NCI-H510A (cell line): ENCODE data around the gene PARP8.
"Not testable (repeated sequence)": the region's sequence is repeated elsewhere in the genome, so short reads cannot be mapped to it uniquely, and the experiment has no call there.

Experiments used
- DNase-seq: peaks from one replicate; lab custom pipeline; 2025; lab: John Stamatoyannopoulos, UW

The PARP8 gene

DNA sequence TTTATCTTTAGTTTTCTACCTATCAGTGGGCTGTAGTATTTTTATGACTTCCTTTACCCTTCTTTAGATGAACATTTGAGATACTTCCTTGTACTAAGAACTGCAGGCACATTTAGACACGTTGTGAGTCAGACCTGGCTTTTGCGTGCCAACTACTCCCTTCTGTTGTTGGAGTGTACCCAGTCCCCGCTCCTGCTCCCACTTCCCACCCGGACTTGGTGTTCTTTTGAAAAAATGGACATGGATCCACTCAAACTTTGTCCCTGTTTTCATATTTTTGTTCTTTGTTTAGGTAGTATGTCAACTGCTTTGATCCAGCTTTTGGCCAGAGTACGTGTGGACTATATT is 60.7 kb downstream of the PARP8 start:
- no peak for DNase-seq

- no peak for DNase-seq
These were observed 61.4 kb downstream of the PARP8 start for GRCh38 chr5:50727845-50728244.

- DNase-seq, result no peak
These were observed 63.9 kb downstream of the PARP8 start for GRCh38 chr5:50730336-50730735.

DNA sequence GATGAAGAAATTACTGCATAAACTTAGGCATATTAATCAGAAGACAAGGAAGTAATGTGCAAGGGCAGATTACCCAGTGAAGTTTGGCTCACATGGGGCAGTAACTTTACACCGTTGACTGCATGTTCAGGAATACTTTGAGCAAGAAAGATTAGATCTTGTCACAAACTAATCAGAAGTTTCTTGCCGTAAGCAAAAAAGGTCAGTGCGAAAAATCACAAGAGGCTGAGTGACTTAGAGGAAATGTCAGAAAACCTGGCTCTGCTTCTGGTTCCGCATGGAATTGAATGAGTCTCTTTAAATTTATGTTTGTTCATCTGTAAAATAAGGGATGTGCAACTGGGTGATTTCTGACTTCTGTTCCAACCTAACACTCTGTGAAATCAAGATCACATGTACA is 64.4 kb downstream of the PARP8 start:
- DNase-seq, result no peak

DNA sequence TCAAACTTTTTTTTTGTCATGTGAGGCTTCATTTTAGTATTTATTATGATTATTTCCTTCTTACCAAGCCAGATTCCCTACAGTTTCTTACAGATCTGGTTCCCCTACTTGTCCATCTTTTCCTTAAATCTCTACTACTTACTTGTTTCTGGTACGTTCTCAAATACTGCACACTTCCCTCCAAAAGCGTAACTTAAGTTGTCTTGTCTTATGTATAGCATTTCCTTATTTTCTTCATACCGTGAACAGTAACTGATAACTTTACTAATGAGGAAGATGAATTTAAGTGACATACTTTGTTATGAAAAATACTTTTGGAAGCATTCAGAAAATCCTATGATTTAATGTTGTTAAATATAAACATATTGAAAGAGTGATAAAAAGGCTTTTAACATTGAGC is 67.3 kb downstream of the PARP8 start:
- no peak for DNase-seq

DNA sequence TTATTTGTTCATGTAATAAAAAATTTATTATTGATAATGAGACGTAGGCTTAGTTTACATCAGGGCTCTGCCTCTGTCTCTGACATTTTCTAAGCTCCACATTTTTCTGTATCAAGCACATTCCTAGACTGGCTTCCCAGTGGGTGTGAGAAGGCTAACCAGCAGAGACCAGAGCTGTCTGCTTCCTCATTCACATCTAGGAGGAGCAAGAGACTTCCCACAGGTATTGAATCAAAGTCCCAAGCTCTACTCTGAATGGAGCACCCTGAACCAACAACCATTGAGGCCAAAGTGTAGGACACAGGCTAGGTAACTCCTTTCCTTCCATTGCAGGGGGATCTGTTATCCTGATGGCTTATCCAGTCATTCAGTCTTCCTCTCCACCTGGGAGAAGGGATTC is 72.4 kb downstream of the PARP8 start:
- DNase-seq, result no peak

- DNase-seq, result no peak
These were observed 74.4 kb downstream of the PARP8 start for GRCh38 chr5:50740832-50741231.

DNA sequence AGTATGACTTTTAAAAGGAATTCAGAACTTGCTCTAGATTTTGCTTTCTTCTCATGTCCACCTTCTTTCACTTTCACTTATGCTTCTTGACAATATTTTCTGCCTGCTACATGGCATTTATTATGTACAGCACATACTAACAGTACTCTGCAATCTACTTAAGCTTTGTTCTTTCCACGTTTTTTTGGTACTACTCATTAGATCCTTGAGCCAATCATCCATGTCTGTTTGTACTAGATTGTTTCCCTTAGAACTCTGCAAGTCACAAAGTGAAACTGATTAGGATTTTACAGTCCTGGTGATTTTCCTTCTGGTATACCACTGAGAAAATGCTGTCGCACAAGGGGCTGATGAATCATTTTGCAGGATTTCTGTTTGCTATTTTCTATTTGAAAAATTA is 78.3 kb downstream of the PARP8 start:
- no peak for DNase-seq

DNA sequence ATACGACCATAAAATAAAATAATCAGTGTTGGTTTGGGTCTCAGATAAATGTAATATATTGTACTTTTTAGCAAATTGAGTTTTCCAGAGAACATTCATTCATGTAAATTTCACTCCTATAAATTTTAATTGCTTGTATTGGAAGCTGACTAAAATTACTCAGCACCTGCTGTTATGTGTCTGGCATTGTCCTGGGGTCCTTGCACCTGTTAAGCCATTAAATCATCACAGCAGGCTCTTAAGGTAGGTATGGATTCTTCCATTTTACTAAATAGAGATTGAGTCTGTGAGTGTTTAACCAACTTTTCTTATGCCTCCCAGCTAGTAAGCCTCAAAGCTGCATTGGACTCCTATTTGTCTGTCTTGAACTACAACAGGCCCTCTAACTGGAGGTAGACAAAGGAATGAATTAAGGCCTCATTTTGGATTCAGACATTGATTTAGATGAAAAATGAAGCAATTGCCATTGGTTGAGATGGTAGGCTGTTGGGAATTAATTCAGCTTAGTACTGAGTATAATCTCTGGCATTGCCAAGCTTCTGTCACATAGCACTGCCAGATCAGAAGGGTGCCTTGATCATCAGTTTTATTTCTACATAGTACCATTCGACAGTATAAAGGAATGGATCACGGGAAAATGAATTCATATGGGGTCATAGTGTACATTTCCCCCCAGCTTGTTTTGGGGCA is 78.9 kb downstream of the PARP8 start:
- DNase-seq, result no peak

GRCh38 chr5:50749181-50749580 is 82.7 kb downstream of the PARP8 start:
- no peak for DNase-seq

GRCh38 chr5:50749873-50750272 is 83.4 kb downstream of the PARP8 start:
- no peak for DNase-seq

GRCh38 chr5:50751064-50751657 is 84.7 kb downstream of the PARP8 start:
- DNase-seq, result no peak

DNA sequence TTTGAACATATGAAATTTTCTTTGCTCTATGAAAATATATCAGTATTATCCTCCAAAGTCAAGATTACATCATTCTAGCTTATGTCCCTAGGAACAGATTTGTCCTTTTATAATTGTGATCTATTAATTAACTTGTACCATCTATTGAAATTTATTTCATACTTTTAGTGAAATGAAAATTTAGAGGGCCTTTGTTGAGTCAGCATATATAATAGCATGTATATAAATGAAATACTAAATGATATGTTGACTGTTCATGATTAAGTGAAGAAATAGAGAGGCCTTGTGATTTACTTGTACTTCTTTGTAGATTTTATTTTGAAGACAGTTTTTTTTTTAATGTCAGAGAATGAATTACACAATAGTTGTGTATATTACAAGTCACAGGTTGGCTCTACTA is 86.4 kb downstream of the PARP8 start:
- DNase-seq, result no peak

DNA sequence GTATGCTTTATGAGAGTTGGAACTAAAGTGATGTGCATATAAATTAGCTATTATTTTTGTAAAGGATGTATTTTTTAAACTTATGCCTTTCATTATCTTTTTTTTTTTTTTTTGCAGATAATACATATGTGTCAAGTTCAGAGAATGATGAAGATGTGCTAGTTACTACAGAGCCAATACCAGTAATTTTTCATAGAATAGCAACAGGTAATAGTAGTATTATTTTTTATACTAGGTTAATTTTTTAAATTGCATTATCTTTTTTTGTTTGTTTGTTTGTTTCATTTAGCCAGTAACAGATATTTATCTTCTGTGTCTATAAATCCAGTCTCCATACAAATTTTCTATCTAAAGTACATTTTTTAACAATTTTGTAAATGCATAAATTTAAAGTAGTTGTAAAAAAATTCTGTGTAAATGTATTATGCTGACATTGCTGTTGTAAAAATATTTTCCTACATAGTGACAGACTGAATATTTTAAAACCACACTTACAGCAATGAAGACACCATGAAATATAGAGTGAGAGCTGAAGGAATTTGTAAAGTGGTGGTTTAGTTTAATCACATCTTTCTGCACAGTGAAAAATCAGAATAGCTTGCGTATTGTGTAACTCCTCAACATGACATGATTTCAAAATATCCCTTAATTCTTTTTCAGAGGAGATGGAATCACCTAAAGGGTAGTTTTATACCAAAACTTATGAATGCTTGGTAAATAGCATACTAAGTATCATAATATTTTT is 93.3 kb downstream of the PARP8 start:
- DNase-seq, result no peak

- DNase-seq, result no peak
These were observed 96.9 kb downstream of the PARP8 start for GRCh38 chr5:50763351-50763750.

DNA sequence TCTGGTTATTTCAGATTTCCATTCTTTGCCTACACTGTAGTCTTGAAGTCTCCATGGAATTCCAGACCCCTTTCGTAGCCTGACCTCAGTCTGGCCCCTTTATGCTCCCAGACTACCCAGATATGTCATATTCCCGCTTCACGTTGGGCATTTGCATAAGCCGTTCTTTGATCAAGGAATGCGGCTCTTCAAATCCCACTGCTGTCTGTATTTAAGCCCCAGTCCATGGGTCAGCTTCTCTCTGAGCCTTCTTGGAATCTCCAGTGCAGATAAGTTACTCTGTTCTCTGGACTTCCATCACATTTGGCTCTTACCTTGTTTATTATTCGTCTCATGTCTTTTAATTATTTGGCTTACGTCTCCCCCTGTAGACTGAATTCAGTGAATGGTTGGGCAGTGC is 97.4 kb downstream of the PARP8 start:
- DNase-seq, result no peak

- DNase-seq, result no peak
These were observed 99.6 kb downstream of the PARP8 start for GRCh38 chr5:50766042-50766441.

DNA sequence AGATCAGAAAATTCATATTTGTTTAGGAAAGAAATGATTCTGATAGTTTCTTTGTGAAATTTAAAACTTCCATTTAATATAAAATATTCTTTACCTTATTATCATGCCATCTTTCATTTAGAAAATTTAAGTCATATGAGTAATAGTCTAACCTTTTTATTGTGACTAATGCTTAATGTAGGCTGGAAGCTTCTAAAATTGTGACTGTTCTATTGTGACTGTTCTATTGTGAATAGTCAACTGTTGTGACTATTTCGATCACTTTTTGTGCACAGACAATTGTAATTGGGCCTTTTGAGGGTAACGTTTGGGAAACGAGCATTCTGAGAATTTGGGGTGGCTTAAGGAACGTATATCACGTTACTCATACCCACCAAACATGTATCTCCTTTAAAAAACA is 100.0 kb downstream of the PARP8 start:
- no peak for DNase-seq

DNA sequence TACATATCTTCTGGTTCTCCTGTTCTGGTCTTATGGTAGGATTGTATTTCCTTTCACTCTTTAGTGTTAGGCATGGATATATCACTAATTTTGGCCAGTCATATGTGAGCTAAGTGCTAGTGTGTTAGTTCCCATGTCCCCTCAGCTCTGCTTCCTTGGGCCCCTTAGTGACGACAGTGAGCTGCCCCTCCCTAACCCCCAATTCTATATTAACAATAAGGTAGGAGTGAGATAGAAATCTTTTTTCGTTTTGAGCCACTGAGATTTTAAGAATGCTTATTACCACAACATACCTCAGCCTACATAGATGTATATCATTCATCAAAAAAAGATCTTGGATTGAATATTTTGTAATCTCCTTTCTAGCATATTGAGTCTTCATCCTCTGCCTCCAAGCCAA is 100.5 kb downstream of the PARP8 start:
- no peak for DNase-seq

DNA sequence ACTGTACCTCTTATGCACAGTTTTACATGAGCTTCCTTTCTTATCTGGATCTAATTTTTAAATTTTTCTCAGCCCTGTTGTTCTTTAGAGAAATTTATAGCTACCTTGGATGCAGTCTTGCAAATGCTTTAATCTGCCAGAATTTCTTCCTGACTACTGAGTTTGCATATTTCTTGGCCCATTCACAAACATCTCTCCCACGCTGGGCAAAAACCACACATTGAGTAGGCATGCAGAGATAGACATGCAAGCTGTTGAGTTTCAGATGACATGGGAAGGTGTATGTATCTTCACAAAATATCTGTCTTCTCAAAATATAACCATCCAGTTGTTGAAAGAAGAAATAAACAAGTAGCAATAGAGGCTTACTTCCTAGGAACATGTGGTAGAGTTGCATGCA is 101.2 kb downstream of the PARP8 start:
- DNase-seq, result no peak

DNA sequence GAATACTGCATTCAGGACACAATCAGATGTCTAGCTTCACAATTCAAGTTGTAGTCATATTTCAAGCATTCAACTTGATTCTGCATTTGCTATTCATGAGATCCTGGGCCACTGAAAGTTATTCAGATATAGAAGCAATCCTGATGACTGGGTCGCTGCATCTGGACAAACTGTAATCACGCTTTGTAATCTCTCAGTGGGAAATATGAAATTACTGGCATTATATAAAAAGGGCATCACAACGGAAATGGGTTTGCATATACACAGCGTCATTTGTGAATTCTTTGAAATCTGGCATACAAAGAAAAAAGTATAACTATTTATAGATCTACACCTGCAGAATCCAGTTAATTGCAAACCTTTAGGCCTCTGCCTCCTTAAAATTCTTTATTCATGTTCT is 102.2 kb downstream of the PARP8 start:
- DNase-seq, result no peak

- DNase-seq, result no peak
These were observed 104.0 kb downstream of the PARP8 start for GRCh38 chr5:50770441-50770840.

DNA sequence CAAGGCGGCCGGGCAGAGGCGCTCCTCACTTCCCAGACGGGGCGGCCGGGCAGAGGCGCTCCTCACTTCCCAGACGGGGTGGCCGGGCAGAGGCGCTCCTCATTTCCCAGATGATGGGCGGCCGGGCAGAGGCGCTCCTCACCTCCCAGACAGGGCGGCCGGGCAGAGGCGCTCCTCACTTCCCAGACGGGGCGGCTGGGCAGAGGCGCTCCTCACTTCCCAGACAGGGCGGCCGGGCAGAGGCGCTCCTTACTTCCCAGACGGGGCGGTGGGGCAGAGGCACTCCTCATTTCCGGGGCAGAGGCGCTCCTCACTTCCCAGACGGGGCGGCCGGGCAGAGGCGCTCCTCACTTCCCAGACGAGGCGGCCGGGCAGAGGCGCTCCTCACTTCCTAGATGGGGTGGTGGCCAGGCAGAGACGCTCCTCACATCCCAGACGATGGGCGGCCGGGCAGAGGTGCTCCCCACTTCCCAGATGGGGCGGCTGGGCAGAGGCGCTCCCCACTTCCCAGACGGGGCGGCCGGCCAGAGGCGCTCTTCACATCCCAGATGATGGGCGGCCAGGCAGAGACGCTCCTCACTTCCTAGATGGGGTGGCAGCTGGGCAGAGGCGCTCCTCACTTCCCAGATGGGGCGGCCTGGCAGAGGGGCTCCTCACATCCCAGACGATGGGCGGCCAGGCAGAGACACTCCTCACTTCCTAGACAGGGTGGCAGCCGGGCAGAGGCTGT is 108.2 kb downstream of the PARP8 start:
- not testable (repeated sequence) for DNase-seq
